GM21526 (cell line): ENCODE results near the gene HMG20A.

Experiments
- ATAC-seq: cut with Tn5 transposase; IDR thresholded peaks from one replicate; pipeline ENCODE4 v1.9.1; 2021; ENCODE audit warnings: moderate library complexity; ENCODE audit not compliant: unreplicated experiment, low FRiP score

HMG20A gene

DNA sequence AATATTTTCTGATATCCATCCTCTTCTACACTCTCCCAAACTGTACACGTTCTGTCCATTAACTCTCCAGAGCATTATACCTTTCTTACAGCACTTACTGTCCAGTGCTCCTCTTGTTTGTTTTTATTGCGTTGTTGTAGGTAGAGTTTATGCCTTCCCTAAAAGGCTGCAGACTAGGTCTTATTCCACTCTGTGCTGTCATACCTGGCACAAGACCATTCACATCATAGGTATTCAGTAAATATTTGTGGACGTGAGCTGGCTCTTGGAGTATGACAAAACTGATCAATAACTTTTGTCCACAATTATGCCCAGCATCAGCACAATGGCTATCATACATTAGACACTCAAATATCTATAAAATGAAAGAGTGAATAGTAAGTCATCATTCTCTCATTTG is 4.4 kb downstream of the HMG20A start:
- no peak for ATAC-seq

DNA sequence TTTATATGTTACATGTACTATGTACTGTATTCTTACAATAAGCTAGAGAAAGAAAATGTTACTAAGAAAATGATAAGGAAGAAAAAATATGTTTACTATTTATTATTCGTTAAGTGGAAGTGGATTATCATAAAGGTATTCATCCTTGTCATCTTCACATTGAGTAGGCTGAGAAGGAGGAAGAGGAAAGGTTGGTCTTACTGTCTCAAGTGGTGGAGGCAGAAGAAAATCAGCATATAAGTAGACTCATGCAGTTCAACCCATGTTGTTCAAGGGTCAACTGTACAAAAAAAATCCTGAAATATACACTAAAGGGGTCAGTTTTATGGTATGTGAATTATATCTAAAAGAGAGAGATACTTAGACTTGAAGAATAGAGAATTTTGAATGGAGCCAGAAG is 5.7 kb downstream of the HMG20A start:
- no peak for ATAC-seq

DNA sequence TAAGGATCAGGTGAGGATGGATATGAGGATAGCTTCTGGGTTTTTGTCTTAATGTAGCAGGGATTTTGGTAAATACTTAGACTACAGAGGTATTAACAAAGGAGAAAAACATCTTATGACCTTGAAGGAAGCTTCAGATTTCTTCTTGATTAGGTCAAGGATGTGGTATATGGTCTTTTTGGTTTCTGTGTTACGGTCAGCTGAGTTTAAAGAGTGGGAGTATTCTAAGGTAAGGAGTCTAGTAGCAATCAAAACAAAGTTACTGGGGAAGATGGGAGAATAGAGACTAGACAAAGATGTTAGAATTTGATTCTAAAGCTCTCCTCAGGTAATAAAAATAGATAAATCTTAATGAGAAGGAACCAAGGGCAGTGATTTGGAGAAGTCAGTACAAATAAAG is 6.2 kb downstream of the HMG20A start:
- no peak for ATAC-seq

DNA sequence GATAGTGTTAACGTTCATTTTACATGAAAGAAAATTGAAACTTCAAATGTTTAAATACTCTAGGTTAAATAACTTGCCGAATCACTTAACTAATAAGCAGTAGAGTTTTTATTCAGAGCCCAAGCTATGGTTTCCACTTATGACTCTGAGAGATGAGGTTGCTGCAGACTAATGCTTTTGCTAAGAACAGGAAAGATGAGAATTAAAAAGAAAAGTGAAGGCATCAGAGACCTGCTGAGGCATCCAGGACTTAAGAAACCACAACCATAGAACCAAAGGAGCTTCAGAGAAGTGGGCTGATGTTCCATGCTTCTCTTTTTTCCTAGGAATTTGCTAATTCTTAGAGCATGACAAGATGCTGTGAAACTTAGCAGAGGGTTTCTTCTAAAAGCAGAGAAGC is 9.5 kb downstream of the HMG20A start:
- no peak for ATAC-seq

GRCh38 chr15:77430652-77431051 is 10.0 kb downstream of the HMG20A start:
- no peak for ATAC-seq

- no peak for ATAC-seq
Observed at GRCh38 chr15:77436822-77437221, 16.1 kb downstream of the HMG20A start.

DNA sequence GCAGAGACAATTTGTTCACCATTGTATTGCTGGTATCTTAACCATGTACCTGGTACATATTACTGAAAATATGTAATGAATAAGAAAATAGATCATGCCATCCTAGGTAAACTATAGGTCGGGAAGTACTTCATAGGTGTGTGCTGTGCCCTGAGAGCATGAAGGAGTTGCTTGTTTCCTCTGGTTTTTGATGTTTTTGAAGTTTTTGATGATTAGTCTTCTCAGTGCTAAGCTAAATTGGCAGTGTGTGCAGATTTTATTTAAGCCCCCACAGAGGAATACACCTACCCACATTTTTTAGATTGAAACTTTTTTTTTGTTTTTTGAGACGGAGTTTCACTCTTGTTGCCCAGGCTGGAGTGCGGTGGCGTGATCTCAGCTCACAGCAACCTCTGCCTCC is 16.6 kb downstream of the HMG20A start:
- ATAC-seq = no peak

GRCh38 chr15:77440378-77440999 is 19.8 kb downstream of the HMG20A start:
- ATAC-seq = peak; percentile 77

GRCh38 chr15:77446840-77447390 is 26.2 kb downstream of the HMG20A start:
- no peak for ATAC-seq

DNA sequence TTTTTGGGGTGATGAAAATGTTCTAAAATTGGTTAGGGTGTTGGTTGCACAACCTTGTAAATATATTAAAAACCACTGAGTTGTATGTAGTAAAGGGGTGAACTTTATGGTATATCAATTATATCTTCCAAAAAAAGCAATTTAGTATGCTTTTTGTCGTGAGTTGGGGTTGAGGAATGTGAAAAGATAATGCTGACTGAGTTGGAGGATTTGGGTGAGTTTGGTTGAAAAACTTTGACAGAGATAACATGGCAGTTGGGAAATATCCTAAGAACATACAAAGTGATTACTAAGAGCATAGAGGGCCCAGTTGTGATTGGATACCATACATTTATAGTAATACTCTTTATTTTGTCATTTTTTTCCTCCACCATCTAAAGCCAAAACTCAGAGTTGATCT is 33.6 kb downstream of the HMG20A start:
- no peak for ATAC-seq

- no peak for ATAC-seq
Observed at GRCh38 chr15:77454951-77455350, 34.3 kb downstream of the HMG20A start.

DNA sequence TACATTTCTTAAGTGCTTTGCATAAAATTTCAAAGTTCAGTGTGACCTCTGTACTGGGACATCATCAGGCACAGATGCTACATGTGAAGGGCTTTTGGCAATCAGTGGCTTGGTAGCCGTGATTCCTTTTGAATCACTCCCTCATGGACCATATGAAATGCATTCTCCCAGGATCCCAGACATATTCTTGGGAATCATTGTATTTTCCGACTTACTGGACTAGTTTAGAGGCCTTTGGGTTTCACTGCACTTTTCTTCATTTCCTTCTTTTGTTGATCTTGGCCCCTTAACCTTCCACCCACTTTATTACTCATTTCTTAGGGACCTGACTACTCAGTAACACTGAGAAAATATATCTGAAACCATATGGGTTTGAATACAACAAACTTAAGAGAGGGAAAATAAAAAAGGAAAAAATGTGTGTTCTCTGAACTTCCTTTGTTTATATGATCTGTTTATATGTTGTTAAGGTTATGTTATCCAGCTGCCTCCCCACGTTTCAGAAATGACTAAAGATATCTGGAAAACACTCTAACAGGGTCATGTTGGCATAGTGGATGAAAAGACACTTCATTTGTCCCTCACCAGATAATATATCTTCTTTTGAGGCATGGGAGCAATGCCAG is 35.1 kb downstream of the HMG20A start:
- no peak for ATAC-seq

DNA sequence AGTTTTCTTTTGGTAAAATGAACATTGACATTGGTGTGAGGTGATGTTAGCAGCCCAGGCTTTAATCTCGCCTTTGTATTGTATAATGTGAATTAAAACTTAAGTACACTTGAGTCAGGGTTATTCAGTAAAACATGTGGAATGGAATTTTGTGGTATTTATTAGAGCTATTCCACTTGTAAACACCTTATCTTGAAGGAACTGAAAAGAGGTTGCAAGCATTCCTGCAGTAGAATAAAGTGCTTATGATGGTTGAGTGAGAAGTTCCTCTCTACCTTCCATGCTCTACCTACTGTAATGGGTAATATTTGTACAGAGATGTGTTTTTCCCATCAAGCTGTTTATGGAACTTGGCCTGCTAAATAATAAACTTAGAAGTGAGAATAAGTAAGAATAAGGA is 36.1 kb downstream of the HMG20A start:
- ATAC-seq = no peak

GRCh38 chr15:77457191-77457904 is 36.7 kb downstream of the HMG20A start:
- ATAC-seq = no peak

GRCh38 chr15:77457905-77458265 is 37.2 kb downstream of the HMG20A start:
- no peak for ATAC-seq

- ATAC-seq = no peak
Observed at GRCh38 chr15:77459031-77459430, 38.3 kb downstream of the HMG20A start.

DNA sequence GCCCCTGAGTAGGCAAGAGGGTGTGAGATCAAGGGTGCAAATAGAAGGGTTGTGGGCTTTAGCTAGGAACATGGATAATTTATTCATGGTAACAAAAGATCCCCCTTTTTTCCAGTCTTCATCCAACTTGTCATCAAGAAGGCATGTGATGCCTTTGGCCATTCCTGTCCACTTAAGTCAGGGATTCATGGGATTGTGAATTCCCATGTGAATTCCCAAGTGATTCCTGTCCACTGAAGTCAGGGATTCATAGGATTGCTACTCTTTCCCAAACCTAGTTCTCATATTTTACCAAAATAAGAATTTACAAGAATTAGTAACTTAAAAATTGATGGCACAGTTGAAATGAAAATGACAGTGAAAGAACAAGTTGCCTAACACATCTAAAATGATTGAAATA is 40.8 kb downstream of the HMG20A start:
- ATAC-seq = no peak

DNA sequence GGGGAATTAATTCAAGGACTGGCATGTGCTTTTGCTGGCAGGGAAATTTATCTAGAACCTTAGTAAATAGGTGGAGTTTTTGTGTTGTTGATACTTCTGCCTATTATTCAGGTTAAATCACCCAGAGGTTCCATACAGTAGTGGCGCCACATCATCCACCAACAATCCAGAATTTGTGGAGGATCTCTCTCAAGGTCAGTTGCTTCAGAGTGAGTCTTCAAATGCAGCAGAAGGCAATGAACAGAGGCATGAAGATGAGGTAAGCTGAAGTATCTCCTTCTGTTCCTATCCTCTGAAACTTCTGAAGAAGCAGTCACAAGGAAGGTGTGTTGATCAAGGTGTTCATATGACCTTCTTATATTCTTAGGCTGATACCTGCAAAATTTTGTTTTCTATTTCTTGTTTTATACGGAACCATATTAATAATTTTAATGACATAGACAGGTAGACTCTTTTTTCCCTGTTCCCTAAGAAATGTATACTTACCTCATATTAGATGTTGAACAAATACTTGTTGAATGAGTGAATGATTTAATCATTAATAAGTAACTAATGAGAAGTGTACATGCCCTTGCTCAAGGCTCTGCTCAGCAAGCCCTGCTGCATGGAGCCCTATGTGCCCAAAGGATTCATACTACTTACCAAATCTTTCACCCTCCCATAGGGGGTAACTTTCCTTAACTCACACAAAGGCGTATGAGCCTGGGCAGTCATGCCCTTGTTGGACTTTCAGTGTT is 43.6 kb downstream of the HMG20A start:
- ATAC-seq = no peak

DNA sequence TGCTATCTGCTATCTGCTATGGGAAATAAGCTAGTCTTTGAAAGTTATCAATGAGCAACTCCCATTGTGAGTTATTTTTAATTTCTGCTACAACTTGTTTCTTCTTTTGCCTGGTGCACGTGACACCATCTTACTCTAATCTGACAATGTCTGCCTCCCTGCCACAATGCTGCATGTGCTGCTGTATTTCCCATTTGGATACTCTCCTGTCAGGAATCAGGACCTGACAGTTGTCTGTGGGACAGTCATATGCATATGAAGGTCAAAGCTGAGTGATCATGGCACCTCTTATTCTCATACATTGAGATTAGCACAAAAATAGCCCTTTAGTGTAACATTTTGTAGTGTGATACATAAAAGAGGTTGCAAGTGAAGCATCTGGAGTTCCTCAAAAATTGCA is 45.8 kb downstream of the HMG20A start:
- no peak for ATAC-seq

- ATAC-seq = no peak
Observed at GRCh38 chr15:77468896-77469295, 48.2 kb downstream of the HMG20A start.

DNA sequence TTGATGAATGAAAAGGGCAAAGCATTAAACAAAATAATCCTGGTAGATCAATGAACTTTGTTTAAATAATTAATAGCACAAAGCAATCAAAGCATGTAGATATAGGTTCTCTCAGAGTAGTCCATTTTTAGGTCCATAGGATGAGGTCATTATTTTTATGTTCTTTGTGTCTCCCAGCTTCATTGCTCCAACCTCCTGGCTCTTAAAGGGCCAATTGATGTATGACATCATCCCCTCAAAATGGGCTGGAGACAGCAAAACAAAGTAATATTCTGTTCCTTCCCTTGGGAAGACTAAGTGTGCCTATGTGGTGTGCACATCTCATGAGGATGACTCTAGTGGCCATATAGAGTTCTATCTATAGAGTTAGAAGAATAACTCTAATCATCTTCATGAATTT is 49.5 kb downstream of the HMG20A start:
- ATAC-seq = no peak
